ENCODE data around the gene CCDC87.

DNA sequence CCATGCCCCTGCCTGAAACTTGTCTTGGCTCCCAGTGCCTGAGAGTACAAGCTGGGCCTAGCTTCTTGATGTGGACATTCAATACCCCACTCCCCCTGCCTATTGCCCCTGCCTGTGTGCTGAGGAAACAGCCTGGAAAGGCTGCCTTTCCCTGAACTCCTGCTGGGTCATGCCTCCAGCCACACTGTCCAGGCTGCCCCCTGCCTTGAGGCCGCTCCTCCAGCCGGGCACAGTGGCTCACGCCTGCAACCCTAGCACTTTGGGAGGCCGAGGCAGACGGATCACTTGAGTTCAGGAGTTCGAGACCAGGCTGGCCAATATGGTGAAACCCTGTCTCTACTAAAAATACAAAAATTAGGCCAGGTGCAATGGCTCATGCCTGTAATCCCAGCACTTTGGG, 10.2 kb upstream of the CCDC87 start:
- no peak for TF ChIP-seq RAD21 (IDR thresholded peaks at IDR 0.05)
- TF ChIP-seq, protein P1, sequence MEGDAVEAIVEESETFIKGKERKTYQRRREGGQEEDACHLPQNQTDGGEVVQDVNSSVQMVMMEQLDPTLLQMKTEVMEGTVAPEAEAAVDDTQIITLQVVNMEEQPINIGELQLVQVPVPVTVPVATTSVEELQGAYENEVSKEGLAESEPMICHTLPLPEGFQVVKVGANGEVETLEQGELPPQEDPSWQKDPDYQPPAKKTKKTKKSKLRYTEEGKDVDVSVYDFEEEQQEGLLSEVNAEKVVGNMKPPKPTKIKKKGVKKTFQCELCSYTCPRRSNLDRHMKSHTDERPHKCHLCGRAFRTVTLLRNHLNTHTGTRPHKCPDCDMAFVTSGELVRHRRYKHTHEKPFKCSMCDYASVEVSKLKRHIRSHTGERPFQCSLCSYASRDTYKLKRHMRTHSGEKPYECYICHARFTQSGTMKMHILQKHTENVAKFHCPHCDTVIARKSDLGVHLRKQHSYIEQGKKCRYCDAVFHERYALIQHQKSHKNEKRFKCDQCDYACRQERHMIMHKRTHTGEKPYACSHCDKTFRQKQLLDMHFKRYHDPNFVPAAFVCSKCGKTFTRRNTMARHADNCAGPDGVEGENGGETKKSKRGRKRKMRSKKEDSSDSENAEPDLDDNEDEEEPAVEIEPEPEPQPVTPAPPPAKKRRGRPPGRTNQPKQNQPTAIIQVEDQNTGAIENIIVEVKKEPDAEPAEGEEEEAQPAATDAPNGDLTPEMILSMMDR (IDR thresholded peaks at IDR 0.05; ENCODE audit: low read depth, low read length, missing input control): no peak
- no peak for TF ChIP-seq YY1 (IDR thresholded peaks at IDR 0.05)
- TF ChIP-seq, protein P2, sequence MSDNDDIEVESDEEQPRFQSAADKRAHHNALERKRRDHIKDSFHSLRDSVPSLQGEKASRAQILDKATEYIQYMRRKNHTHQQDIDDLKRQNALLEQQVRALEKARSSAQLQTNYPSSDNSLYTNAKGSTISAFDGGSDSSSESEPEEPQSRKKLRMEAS (IDR thresholded peaks at IDR 0.05): no peak
- TF ChIP-seq, protein P3, sequence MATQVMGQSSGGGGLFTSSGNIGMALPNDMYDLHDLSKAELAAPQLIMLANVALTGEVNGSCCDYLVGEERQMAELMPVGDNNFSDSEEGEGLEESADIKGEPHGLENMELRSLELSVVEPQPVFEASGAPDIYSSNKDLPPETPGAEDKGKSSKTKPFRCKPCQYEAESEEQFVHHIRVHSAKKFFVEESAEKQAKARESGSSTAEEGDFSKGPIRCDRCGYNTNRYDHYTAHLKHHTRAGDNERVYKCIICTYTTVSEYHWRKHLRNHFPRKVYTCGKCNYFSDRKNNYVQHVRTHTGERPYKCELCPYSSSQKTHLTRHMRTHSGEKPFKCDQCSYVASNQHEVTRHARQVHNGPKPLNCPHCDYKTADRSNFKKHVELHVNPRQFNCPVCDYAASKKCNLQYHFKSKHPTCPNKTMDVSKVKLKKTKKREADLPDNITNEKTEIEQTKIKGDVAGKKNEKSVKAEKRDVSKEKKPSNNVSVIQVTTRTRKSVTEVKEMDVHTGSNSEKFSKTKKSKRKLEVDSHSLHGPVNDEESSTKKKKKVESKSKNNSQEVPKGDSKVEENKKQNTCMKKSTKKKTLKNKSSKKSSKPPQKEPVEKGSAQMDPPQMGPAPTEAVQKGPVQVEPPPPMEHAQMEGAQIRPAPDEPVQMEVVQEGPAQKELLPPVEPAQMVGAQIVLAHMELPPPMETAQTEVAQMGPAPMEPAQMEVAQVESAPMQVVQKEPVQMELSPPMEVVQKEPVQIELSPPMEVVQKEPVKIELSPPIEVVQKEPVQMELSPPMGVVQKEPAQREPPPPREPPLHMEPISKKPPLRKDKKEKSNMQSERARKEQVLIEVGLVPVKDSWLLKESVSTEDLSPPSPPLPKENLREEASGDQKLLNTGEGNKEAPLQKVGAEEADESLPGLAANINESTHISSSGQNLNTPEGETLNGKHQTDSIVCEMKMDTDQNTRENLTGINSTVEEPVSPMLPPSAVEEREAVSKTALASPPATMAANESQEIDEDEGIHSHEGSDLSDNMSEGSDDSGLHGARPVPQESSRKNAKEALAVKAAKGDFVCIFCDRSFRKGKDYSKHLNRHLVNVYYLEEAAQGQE (IDR thresholded peaks at IDR 0.05): no peak
- no peak for TF ChIP-seq JUND (IDR thresholded peaks at IDR 0.05)

Data from liver (tissue), 3 donors.